ENCODE measurements around the gene WDR33.

WDR33 gene

DNA sequence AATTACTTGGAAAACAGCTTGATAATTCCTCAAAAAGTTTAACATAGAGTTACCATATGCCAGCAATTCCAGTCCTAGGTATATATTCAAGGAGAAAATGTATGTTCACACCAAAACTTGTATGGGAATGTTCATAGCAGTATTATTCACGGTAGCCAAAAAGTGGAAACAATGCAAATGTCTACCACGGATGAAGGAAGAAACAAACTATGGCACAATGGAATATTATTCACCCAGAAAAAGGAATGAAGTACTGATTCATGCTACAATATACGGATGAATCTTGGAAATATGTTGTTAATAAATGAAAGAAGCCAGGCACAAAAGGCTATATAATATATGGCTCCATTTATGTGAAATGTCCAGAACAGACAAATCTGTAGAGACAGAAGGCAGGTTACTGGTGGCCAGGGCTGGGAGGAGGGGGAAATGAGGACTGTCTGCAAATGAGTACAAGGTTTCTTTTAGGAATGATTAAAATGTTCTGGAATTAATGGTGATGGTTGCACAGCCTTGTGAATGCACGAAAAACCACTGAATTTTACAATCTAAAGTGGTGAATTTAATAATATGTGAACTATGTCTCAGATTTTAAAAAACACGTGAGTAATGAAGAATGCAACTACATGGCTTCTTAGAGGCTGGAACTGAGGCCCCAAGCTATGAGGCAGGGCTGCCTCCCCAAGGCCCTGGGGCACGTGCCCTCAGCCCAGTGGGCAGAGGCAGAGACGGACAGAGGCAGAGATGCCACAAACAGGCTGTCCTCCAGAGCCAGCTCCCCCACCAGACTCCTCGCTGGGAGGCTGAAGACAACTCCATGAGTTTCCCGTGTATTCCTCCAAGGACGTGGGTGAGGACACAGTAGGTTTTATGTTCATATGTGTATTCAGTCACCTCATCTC, 140.7 kb downstream of the WDR33 start:
- no peak for DNase-seq

DNA sequence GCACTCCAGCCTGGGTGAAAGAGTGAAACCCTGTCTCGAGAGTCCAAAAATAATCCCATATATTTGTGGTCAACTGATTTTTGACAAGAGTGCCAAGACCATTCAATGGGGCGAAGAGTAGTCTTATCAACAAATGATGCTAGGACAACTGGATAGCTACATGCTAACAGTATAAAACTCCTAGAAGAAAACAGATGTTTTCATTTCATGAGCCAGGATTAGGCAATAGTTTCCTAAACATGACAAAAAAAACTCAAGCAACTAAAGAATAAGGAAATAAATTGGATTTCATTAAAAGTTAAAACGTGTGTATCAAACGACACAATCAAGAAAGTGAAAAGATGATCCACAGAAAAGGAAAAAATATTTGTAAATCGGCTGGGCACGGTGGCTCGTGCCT, 141.9 kb downstream of the WDR33 start:
- no peak for DNase-seq

GRCh38 chr2:127665267-127665893, 145.6 kb downstream of the WDR33 start:
- no peak for DNase-seq

DNA sequence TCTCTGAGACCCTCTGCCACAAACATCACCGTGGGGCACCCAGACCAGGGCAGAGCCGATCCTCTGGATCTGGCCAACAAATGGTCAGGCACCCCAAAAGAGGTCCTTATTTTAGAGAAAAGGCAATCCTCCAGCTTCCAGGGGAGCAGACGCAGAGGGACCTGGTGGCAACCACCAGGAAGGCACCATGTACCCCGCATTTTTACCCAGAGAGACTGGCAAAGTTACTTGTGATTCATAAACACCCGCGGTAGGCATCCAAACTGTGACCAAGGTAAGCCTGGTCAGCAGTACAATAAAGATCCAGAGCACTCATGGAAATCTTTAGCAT, 146.1 kb downstream of the WDR33 start:
- no peak for DNase-seq

- no peak for DNase-seq
Measured at GRCh38 chr2:127664065-127664894, 146.7 kb downstream of the WDR33 start.

GRCh38 chr2:127663566-127664064, 147.4 kb downstream of the WDR33 start:
- no peak for DNase-seq

- no peak for DNase-seq
Measured at GRCh38 chr2:127662937-127663565, 147.9 kb downstream of the WDR33 start.

GRCh38 chr2:127661949-127662510, 148.9 kb downstream of the WDR33 start:
- DNase-seq, result no peak

DNA sequence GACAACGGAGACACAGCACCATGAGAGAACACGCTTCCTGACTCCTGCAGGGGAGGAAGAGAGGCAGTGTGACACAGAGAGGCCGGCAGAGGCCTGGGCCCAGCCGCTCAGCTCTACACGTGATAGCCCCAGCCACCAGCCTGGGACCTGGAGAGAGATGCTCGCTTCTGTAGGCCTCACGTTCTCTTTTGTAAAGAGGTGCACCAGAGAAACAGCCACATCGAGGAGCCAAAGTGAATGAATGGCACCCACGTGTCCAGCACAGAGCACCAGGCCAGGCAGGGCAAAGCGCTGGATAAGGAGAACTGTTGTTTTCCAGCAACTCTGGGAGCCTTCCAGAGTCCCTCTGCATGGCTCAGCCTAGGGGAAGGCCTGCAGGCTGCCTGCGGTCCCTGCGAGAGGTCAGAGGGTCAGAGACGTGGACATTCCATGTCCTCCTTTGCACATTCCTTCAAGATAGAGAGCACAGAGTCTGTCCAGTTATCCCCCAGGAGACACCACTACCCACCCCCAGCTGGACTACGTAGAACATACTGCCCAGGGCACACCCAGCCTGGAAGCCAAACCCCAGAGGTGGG, 149.8 kb downstream of the WDR33 start:
- DNase-seq, result no peak

DNA sequence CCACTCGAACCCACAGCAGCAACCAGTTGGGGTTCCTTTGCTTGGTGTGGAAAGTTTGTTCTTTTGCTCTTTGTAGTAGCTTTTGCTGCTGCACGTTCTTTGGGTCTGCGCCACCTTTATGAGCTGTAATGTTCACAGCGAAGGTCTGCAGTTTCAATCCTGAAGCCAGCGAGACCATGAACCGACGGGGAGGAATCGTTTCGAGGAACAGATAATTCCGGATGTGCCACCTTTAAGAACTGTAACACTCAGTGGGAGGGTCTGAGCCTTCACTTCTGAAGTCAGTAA, 150.7 kb downstream of the WDR33 start:
- DNase-seq, result no peak

GRCh38 chr2:127659408-127660290, 151.3 kb downstream of the WDR33 start:
- no peak for DNase-seq

DNA sequence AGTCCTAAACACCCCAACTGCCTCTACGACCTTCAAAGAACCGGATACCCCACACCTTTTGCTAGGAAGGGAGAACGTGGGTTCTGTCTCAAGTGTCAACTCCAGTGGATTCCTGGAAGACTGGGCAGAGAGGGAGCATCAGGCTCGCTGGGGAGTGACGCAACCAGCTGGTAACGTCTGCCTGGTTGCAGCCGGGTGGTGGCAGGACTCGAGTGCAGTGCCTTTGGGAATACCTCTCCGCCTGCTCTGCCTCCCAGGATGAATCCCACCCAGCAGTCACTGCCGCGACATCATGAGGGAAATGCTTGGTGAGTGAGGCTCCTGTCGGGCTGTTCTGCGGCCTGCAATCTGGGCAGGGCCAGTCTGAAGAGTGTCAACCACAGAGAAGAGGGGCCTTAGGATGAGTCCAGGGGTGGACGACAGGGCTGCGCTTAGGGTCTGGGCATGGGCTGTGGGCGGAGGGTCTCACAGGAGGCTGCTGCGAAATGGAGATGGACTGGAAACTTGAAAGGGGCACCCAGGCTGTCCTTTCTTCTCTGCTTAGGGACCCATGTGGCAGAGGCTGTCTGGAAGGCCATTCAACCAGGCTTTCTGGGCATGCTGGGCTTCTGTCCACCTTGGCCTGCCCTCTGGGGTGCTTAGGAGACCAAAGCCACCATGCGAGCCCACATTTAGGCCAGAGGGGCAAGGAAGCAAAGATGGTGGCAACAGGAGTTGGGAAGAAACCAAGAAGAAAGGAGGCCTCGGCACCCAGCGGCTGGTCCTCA, 152.1 kb downstream of the WDR33 start:
- no peak for DNase-seq

DNA sequence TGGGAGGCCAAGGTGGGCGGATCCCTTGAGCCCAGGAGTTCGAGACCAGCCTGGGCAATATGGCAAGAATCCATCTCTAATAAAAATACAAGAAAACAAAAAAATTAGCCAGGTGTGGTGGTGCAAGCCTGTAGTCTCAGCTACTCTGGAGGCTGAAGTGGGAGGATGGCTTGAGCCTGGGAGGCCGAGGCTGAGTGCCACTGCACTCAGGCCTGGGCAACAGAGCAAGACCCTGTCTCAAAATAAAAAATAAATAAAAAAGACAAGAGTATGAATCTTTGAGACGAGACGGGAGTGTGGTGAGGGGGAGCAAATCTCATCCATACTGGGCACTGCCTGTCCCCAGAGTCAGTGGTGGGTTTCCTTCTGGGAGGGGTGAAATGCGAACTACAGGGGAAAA, 152.8 kb downstream of the WDR33 start:
- DNase-seq, result no peak

DNA sequence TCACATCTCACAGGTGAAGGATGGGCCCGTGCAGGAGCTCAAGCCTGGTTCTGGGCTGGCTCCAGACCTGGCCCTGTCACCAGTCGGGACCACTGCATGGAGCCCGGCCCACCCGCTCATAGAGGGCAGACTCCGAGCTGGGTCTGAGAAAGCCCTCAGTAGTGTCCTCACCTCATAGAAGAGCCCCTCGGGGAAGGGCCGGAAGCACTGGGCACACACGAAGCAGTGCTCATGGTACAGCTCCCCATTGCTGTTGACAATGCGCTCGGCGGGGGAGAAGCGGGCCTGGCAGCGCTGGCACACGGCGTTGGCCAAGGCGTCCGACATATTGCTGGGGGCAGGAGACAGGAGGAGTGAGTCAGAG, 153.8 kb downstream of the WDR33 start:
- DNase-seq, result no peak

DNA sequence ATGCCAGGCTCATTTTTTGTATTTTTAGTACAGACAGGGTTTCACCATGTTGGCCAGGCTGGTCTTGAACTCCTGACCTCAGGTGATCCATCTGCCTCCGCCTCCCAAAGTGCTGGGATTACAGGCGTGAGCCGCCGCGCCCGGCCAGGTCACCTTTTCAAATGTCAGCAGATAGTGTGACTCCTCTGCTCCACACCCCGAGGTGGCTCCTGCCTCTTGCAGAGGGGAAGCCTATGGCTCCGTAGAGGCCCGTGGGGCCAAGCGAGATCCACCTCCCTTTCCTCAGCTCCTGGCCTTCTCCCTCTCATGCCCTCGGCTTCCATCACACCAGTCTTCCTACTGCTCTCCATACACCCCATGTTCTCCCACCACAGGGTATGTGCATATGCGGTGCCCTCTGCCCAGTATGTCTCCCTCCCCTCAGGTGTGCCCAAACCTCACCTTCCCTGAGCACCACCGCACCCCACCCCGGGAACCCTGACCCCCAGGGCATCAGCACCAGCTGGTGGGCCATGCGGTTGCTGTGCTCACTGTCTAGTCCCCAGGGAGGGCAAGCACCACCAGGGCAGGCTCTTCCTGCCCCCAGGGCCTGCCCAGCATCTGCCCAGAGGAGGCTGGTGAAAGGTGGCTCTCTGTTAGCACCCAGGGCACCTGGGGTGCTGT, 154.3 kb downstream of the WDR33 start:
- no peak for DNase-seq

DNA sequence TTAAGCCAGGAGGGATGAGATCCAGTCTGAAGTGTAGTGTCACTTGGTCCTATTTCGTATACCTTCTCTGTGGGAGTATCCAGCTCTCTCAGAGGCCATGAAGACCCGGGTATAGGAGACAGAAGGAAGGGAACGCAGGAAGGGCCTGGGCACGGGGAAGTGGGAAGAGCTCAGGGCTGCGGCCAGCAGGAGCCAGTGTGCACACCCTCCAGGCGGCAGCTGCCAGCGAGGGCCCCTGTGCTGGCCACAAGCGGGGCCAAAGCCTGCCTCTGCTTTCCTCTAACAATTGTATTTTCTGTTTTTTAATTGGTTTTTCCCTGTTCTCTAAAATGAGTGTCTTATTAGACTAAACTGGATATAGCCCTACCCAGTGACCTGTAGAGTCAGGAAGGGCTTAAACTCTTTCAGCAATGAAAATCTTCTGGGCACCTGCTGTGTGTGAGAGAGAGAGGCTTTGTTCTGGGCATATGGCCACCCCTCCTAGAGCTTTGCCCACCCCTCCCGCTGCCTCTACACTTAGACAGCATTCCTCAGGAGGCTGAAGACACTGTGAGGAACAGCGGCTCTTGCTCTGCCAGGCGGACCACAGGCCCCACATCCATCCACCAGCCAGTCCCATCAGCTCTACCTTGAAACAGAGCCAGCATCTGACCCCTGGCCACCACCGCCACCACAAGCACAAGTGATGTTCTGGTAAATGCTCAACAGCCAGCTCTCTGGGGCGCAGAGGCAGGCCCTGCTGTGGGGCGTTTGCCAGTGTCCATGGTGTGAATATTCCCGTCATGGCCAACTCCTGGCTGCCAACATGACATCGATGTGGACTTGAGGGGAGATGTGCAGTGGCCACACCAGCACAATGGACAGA, 155.5 kb downstream of the WDR33 start:
- DNase-seq, result no peak

GRCh38 chr2:127654838-127655175, 156.2 kb downstream of the WDR33 start:
- DNase-seq, result no peak

DNA sequence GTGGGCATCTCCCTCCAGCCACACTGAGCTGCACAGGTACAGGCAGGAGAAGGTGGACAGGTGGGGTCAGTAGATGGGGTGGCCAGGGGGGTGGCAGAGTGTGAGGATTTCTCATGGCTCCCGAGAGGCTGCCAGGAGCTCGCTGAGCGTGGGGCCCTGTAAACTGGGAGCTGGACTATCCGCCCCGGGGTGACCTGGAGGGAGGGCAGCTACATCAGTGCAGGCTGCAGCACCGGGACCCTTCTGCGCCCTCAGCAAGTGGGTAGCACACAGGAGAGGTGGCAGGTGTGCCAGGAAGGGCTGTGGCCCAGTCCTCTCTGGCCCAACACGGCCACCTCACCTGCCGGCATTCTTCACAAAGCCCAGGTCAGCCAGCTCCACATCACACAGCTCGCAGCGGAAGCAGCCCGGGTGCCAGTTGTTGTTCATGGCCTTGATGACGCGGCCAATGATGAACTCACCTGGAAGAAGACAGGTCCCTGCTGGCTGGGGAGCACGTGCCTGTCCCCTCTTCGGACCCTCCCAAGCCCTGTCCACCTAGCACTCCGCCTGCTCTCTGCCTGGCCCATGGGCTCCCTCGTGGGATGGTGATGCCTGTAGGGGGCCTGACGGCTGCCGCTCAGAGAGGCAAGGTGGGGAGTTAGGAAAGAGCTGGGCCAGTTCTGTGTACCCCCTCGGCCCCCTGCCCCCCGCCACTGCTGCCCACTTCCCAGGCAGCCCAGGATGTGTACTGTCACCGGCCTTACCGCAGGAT, 156.7 kb downstream of the WDR33 start:
- no peak for DNase-seq
